Right renal pelvis (tissue), 4 donors: ENCODE measurements around the gene CALM3. TPM values are rescaled to one million over a fixed set of nuclear protein-coding genes. Genes with fewer than 3 reads are reported as not detected.
"Not testable (repeated sequence)": the region's sequence is repeated elsewhere in the genome, so short reads cannot be mapped to it uniquely, and the experiment has no call there.

ENCODE experiments used
- DNase-seq, 4 donors: peaks; one replicate each; pipeline ENCODE4 v3.0.0-alpha.2; 2013; ENCODE audit warnings: low read depth in 4 of 4, low spot score in 3 of 4, missing footprints in 1 of 4
- polyA plus RNA-seq, 4 donors: library from polyadenylated mRNA; unstranded; fragments of 120-200 nt; gene quantifications; one replicate each; pipeline ENCODE4 v1.2.1, GENCODE V29; 2013; ENCODE audit not compliant: insufficient read length in 4 of 4

Gene CALM3
- 100 to 1,000 TPM; 436 to 442 (median 441) TPM for polyA plus RNA-seq

- no peak for DNase-seq
Measured at GRCh38 chr19:46601318-46602224, at the start of gene CALM3. Gene CALM3 (plus strand): TSS chr19:46601330. CDS start chr19:46601435, 105 bp downstream.

GRCh38 chr19:46552891-46553290 lies 48.2 kb upstream of the CALM3 start:
- DNase-seq: no peak

GRCh38 chr19:46554161-46554560 lies 47.0 kb upstream of the CALM3 start:
- no peak for DNase-seq

- no peak for DNase-seq
Measured at GRCh38 chr19:46555628-46556280, 45.4 kb upstream of the CALM3 start.

- DNase-seq: not testable (repeated sequence)
Measured at GRCh38 chr19:46556471-46556870, 44.7 kb upstream of the CALM3 start.

- DNase-seq: no peak
Measured at GRCh38 chr19:46559203-46559602, 41.9 kb upstream of the CALM3 start.

GRCh38 chr19:46559675-46560074 lies 41.5 kb upstream of the CALM3 start:
- not testable (repeated sequence) for DNase-seq

- no peak for DNase-seq
Measured at GRCh38 chr19:46564701-46565100, 36.4 kb upstream of the CALM3 start.

- DNase-seq: no peak
Measured at GRCh38 chr19:46571495-46571894, 29.6 kb upstream of the CALM3 start.

- DNase-seq: no peak
Measured at GRCh38 chr19:46573679-46574498, 27.2 kb upstream of the CALM3 start.

- DNase-seq: no peak
Measured at GRCh38 chr19:46574533-46574932, 26.6 kb upstream of the CALM3 start.

- DNase-seq: no peak
Measured at GRCh38 chr19:46578450-46578849, 22.7 kb upstream of the CALM3 start.

- DNase-seq: no peak
Measured at GRCh38 chr19:46579361-46579879, 21.7 kb upstream of the CALM3 start.

GRCh38 chr19:46580247-46580646 lies 20.9 kb upstream of the CALM3 start:
- DNase-seq: no peak

GRCh38 chr19:46585539-46585938 lies 15.6 kb upstream of the CALM3 start:
- no peak for DNase-seq

GRCh38 chr19:46586294-46586693 lies 14.8 kb upstream of the CALM3 start:
- DNase-seq: no peak

GRCh38 chr19:46587861-46588260 lies 13.3 kb upstream of the CALM3 start:
- DNase-seq: no peak

- DNase-seq: no peak
Measured at GRCh38 chr19:46591254-46591653, 9.9 kb upstream of the CALM3 start.

GRCh38 chr19:46591870-46592269 lies 9.3 kb upstream of the CALM3 start:
- DNase-seq: no peak

- DNase-seq: no peak
Measured at GRCh38 chr19:46596008-46596407, 5.1 kb upstream of the CALM3 start.
